ENCODE measurements around the gene DENND1B. TPM values are rescaled to one million over a fixed set of nuclear protein-coding genes. Genes with fewer than 3 reads are reported as not detected.

Gene DENND1B
- total and polyA plus RNA-seq, 2 of the 8 experiments (the other 6 are each of a cell fraction or from before 2014, with no cell fraction given), result 0.74 to 3.3 TPM

DNA sequence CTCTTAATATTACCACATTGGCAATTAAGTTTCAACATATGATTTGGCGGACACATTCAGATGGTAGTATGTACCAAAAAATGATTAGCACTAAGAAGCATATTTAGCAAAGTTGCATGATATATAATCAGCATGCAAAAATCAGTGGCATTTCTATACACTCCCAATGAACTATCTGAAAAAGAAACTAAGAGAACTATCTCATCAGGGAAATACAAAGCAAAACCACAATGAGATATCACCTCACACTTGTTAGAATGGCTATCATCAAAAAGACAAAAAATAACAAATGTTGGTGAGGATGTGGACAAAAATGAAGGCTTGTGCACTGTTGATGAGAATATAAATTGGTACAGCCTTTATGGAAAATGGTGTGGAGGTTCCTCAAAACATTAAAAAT, 31.4 kb upstream of the DENND1B start:
- POLR2A ChIA-PET (ENCODE audit: partially characterized antibody), result no interaction called here
- H3K4me2 ChIP-seq (ENCODE audit: insufficient read depth in 1 of 2, low read depth in 2 of 2, low read length in 2 of 2), result no peak overlapping the region
- 100% methylated on average over 1 of the region's 1 CpG; no CpG with 5 or more reads in 1 of the 2 experiments for WGBS, 2 experiments (ENCODE audit: extremely low coverage in 1 of 2, insufficient coverage in 1 of 2, insufficient read length in 1 of 2, insufficient replicate concordance in 2 of 2, low coverage in 1 of 2, low lambda C conversion rate in 2 of 2, missing lambda C conversion rate in 1 of 2)
- H2BK15ac ChIP-seq (ENCODE audit: low read length), result no peak overlapping the region
- H3K4ac ChIP-seq (replicated peaks; ENCODE audit: insufficient read length, low read depth, low read length), result no peak overlapping the region
- no peaks in the 10 kb centered on the region for H3K27me3 ChIP-seq (replicated peaks in 1 of 4; ENCODE audit: control insufficient read depth in 3 of 4, extremely low read depth in 1 of 4, insufficient read depth in 3 of 4, low read length in 3 of 4)
- no peaks in the 10 kb centered on the region for H3K36me3 ChIP-seq (ENCODE audit: control insufficient read depth in 2 of 4, insufficient read depth in 4 of 4, low read length in 3 of 4)
- H3K23me2 ChIP-seq (ENCODE audit: low read depth, low read length), result no peaks in the 10 kb centered on the region
- H3K56ac ChIP-seq (replicated peaks; ENCODE audit: insufficient read length, low read depth, low read length), result no peak overlapping the region
- no peak overlapping the region for H3K27ac ChIP-seq (ENCODE audit: low read depth, low read length)
- TF ChIP-seq SP4 (IDR thresholded peaks at IDR 0.05; ENCODE audit: low read length) (no peak), CEBPB (IDR thresholded peaks at IDR 0.05; ENCODE audit: low read depth, low read length) (no peak), JUND (IDR thresholded peaks at IDR 0.05; ENCODE audit: low read length) (no peak), CREB1 (IDR thresholded peaks at IDR 0.05) (no peak), RBBP5 (IDR thresholded peaks at IDR 0.05; ENCODE audit: borderline replicate concordance, low read depth, low read length) (no peak), HDAC6 (IDR thresholded peaks at IDR 0.05; ENCODE audit: low read depth, low read length) (no peak), POLR2A (IDR thresholded peaks at IDR 0.05; ENCODE audit: control extremely low read depth in 1 of 2, low read depth in 2 of 2, low read length in 2 of 2) (no peak), EP300 (IDR thresholded peaks at IDR 0.05; ENCODE audit: borderline replicate concordance in 1 of 2, low read depth in 2 of 2, low read length in 2 of 2) (no peak), RAD21 (IDR thresholded peaks at IDR 0.05 in 1 of 2, conservative IDR thresholded peaks at IDR 0.05 in 1 of 2; ENCODE audit: low read depth in 2 of 2, low read length in 2 of 2) (no peak), EZH2 (IDR thresholded peaks at IDR 0.05; ENCODE audit: low read depth, low read length, severe bottlenecking) (no peak), BCL11A (IDR thresholded peaks at IDR 0.05; ENCODE audit: low read depth in 2 of 2, low read length in 2 of 2) (no peak), FOSL1 (IDR thresholded peaks at IDR 0.05; ENCODE audit: insufficient read depth, low read depth, low read length) (no peak)
- TF ChIP-seq, protein P1, sequence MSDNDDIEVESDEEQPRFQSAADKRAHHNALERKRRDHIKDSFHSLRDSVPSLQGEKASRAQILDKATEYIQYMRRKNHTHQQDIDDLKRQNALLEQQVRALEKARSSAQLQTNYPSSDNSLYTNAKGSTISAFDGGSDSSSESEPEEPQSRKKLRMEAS (IDR thresholded peaks at IDR 0.05), result no peak
- TF ChIP-seq, protein P2, sequence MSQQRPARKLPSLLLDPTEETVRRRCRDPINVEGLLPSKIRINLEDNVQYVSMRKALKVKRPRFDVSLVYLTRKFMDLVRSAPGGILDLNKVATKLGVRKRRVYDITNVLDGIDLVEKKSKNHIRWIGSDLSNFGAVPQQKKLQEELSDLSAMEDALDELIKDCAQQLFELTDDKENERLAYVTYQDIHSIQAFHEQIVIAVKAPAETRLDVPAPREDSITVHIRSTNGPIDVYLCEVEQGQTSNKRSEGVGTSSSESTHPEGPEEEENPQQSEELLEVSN (IDR thresholded peaks at IDR 0.05), result no peak
- H3K9ac ChIP-seq (replicated peaks in 1 of 4; ENCODE audit: extremely low read depth in 1 of 4, low read depth in 3 of 4, low read length in 3 of 4), result no peak overlapping the region
- H2AK5ac ChIP-seq (ENCODE audit: low read depth, low read length), result no peak overlapping the region
- H2BK12ac ChIP-seq (ENCODE audit: low read depth, low read length), result no peak overlapping the region
- no peak for DNase-seq (ENCODE audit: low read depth in 1 of 2, low spot score in 2 of 2)
- H3K79me2 ChIP-seq (ENCODE audit: control insufficient read depth in 1 of 2, insufficient read depth in 2 of 2, low read length in 2 of 2), result no peaks in the 10 kb centered on the region
- H4K5ac ChIP-seq (ENCODE audit: insufficient read length, low read depth, low read length), result no peak overlapping the region
- peaks cover 0 to 23% (median 13%) of the 10 kb centered on the region in 4 experiments; a peak in 6 of 7 replicates for H3K4me1 ChIP-seq (replicated peaks in 1 of 4; ENCODE audit: control insufficient read depth in 3 of 4, insufficient read depth in 4 of 4, low read length in 3 of 4)
- no peak overlapping the region for H2BK120ac ChIP-seq (replicated peaks; ENCODE audit: low read depth, low read length)
- no peak overlapping the region for H4K91ac ChIP-seq (replicated peaks; ENCODE audit: insufficient read length, low read length)
- H2BK5ac ChIP-seq (ENCODE audit: low read depth, low read length), result no peak overlapping the region
- no peak overlapping the region for H3K23ac ChIP-seq (ENCODE audit: insufficient read length)
- no peak overlapping the region for H3K4me3 ChIP-seq (ENCODE audit: extremely low read depth in 1 of 4, insufficient read depth in 2 of 4, low read depth in 3 of 4, low read length in 4 of 4)
- no peak overlapping the region for H3K14ac ChIP-seq (ENCODE audit: insufficient read length)
- no peaks in the 10 kb centered on the region for H4K20me1 ChIP-seq (replicated peaks in 1 of 2; ENCODE audit: control insufficient read depth in 1 of 2, insufficient read depth in 2 of 2, low read length in 2 of 2)
- H4K8ac ChIP-seq (ENCODE audit: extremely low read depth, insufficient read depth, low read length), result no peak overlapping the region
- H2AFZ ChIP-seq (ENCODE audit: low read length), result no peak overlapping the region
- CTCF ChIA-PET (ENCODE audit: partially characterized antibody), result interaction anchor here (1.0 kb wide), 1 partner anchor 189 kb away, joined by 3 read pairs; no protein-coding TSS in a partner anchor
- H3K79me1 ChIP-seq (ENCODE audit: low read depth, low read length), result no peaks in the 10 kb centered on the region
- no peak overlapping the region for H2BK20ac ChIP-seq (ENCODE audit: low read length)
- no peak for FAIRE-seq
- no peaks in the 10 kb centered on the region; a peak in 1 of 4 replicates for H3K9me3 ChIP-seq (ENCODE audit: insufficient read depth in 2 of 2, low read depth in 1 of 2, low read length in 1 of 2)
- H3K18ac ChIP-seq (ENCODE audit: extremely low read depth, low read length), result no peak overlapping the region

Data from H1 (cell line).